ENCODE results near the gene VSX2.

The VSX2 gene

GRCh38 chr14:74220991-74221390 lies 18.3 kb upstream of the VSX2 start:
- DNase-seq (ENCODE audit: insufficient read length, low spot score) = no peak
- peak; percentile 23 for FAIRE-seq

GRCh38 chr14:74221741-74222140 lies 17.5 kb upstream of the VSX2 start:
- FAIRE-seq = peak; percentile 38
- no peak for DNase-seq (ENCODE audit: insufficient read length, low spot score)

DNA sequence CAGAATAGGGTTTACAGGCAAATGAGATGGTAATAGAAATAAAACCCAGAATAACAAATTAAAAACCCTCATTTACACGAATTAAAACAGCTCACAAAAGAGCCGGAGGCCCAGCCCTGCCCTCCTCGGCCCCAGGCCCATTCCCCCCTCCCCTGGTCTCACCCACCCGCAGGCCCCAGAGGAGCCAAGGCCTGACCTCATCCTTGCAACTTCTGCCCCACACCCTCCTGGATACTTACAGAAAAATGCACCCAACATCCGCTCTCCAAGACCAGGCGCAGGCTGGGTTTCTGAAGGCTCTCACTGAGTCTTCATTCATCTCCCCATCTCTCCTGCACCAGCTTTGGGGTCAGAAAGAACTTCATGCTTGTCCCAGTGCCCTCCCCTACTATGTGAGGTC lies 16.2 kb upstream of the VSX2 start:
- no peak for FAIRE-seq
- DNase-seq (ENCODE audit: insufficient read length, low spot score) = no peak

DNA sequence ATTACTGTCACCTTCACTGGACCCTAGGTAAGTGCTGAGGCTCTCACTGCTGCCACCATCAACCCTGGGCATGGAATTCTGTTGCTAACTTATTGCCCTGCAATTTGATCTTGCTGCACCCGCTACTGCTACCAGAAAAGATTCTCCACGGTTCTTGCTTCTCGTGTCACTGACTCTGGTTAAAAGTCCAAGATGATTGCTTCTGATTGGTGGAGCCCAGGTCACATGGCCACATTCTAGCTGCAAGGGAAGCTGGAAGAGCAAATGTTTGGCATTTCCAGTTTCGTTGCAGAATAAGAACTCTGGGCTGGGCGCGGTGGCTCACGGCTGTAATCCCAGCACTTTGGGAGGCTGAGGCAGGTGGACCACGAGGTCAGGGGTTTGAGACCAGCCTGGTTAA lies 7.5 kb upstream of the VSX2 start:
- peak; percentile 31 for FAIRE-seq

GRCh38 chr14:74235017-74235416 lies 4.2 kb upstream of the VSX2 start:
- FAIRE-seq = peak; percentile 71
- no peak for DNase-seq (ENCODE audit: insufficient read length, low spot score)

More for the DNA sequence above, 7.5 kb upstream of the VSX2 start:
- DNase-seq (ENCODE audit: insufficient read length, low spot score) = no peak

GRCh38 chr14:74237441-74237840 lies 1.8 kb upstream of the VSX2 start:
- DNase-seq (ENCODE audit: insufficient read length, low spot score) (no peak), FAIRE-seq (no peak)

- FAIRE-seq (no peak), DNase-seq (ENCODE audit: insufficient read length, low spot score) (no peak)
Measured at GRCh38 chr14:74239848-74240793, 872 bp downstream of the VSX2 start.

- DNase-seq (ENCODE audit: insufficient read length, low spot score) = no peak
- FAIRE-seq = peak; percentile 62
Measured at GRCh38 chr14:74240794-74241651, 1.8 kb downstream of the VSX2 start.

DNA sequence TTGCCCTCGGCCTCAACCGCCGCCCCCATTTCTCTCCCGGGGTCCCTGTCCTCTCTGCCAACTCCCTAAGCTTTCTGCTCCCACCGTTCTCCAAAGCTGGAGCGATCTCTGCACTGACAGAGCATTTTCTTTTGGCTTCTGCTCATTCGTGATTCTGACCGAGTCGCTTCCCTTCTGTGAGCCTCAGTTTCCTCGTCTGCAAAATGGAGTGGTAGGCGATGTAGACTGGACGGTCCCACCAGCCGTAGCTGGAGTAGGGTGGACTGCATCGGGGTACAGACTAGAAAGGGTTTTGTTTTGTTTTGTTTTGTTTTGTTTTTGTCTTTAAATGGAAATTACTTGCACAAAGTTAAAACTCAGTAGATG lies 2.4 kb downstream of the VSX2 start:
- FAIRE-seq = peak; percentile 60

GRCh38 chr14:74242021-74242779 lies 3.0 kb downstream of the VSX2 start:
- DNase-seq (ENCODE audit: insufficient read length, low spot score) (no peak), FAIRE-seq (peak; percentile 16)

More for the DNA sequence above, 2.4 kb downstream of the VSX2 start:
- DNase-seq (ENCODE audit: insufficient read length, low spot score) = no peak

GRCh38 chr14:74242780-74243042 lies 3.5 kb downstream of the VSX2 start:
- FAIRE-seq = no peak

GRCh38 chr14:74243051-74243450 lies 3.8 kb downstream of the VSX2 start:
- no peak for DNase-seq (ENCODE audit: insufficient read length, low spot score)
- FAIRE-seq = no peak

More at GRCh38 chr14:74242780-74243042, 3.5 kb downstream of the VSX2 start:
- no peak for DNase-seq (ENCODE audit: insufficient read length, low spot score)

GRCh38 chr14:74244115-74244514 lies 4.9 kb downstream of the VSX2 start:
- no peak for FAIRE-seq
- DNase-seq (ENCODE audit: insufficient read length, low spot score) = no peak

- no peak for DNase-seq (ENCODE audit: insufficient read length, low spot score)
- FAIRE-seq = peak; percentile 76
Measured at GRCh38 chr14:74245292-74245691, 6.0 kb downstream of the VSX2 start.

- FAIRE-seq = peak; percentile 49
Measured at GRCh38 chr14:74246542-74246941, 7.3 kb downstream of the VSX2 start.

GRCh38 chr14:74248017-74248416 lies 8.8 kb downstream of the VSX2 start:
- FAIRE-seq (no peak), DNase-seq (ENCODE audit: insufficient read length, low spot score) (no peak)

More at GRCh38 chr14:74246542-74246941, 7.3 kb downstream of the VSX2 start:
- DNase-seq (ENCODE audit: insufficient read length, low spot score) = no peak

DNA sequence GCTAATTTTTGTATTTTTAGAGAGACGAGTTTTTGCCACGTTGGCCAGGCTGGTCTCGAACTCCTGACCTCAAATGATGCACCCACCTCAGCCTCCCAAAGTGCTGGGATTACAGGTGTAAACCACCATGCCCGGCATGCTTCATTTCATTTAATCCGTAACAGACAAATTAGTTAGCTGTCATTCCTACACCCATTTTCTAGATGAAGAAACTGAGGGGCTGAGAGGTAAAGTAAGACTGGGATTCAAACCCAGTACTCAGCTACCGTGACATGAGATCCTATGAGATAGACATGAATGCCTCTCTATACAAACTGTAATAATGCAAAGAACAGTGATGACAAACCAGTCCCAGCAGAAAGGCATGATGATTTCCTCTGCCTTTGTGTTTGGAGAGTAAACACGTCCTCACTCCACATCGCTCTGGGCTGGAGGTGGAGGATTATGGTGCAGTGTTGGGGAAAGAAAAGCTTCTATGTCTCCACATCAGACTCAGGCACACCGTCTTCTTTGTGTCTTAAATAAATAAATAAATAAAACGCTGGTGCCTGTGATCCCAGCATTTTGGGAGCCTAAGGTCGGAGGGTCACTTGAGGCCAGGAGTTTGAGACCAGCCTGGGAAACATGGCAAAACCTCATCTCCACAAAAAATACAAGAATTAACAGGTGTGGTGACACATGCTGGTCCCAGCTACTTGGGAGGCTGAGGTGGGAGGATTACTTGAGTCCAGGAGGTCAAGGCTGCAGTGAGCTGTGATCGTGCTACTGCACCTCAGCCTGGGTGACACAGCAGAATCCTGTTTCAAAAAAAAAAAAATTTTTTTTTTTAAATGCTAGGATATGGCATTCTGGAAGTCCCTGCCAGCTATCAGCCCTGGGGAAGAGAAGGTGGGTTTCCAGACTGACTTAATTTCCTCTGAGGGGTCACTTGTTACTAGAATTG lies 10.5 kb downstream of the VSX2 start:
- FAIRE-seq = peak; percentile 58

DNA sequence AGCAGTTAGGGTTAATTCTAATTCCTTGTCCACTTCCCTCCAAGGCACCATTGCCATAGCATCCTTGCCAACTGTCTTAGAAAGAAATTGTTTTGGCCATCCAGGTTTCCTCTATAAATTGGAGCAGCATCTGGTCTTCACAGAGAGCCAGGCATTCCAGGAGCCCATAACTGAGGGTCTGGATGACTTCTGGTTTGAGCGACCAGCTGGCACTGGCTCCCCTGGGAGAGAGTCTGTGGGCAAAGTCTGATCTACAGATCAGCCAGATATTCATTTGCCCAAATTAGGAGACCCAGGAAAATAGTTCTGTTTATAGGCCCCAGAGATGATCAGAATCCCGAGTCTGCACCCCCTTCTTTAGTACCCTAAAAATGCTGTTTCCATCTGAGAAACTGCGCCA lies 16.0 kb downstream of the VSX2 start:
- DNase-seq (ENCODE audit: insufficient read length, low spot score) (no peak), FAIRE-seq (peak; percentile 67)

More for the DNA sequence above, 10.5 kb downstream of the VSX2 start:
- DNase-seq (ENCODE audit: insufficient read length, low spot score) = no peak

GRCh38 chr14:74257078-74257940 lies 18.1 kb downstream of the VSX2 start:
- peak; percentile 97 for FAIRE-seq
- DNase-seq (ENCODE audit: insufficient read length, low spot score) = peak; percentile 91

Data from HTR-8/SVneo (cell line).